ENCODE measurements around the gene TMCO6. TPM values are rescaled to one million over a fixed set of nuclear protein-coding genes. Genes with fewer than 3 reads are reported as not detected.
A peak's percentile ranks its signal among the peaks of the same experiment; 100 is the strongest.

Gene TMCO6
- total and polyA plus RNA-seq, 9 of the 15 experiments (the other 6 are each of a cell fraction or from before 2014, with no cell fraction given) = 3.4 to 46.4 (median 16.7) TPM

DNA sequence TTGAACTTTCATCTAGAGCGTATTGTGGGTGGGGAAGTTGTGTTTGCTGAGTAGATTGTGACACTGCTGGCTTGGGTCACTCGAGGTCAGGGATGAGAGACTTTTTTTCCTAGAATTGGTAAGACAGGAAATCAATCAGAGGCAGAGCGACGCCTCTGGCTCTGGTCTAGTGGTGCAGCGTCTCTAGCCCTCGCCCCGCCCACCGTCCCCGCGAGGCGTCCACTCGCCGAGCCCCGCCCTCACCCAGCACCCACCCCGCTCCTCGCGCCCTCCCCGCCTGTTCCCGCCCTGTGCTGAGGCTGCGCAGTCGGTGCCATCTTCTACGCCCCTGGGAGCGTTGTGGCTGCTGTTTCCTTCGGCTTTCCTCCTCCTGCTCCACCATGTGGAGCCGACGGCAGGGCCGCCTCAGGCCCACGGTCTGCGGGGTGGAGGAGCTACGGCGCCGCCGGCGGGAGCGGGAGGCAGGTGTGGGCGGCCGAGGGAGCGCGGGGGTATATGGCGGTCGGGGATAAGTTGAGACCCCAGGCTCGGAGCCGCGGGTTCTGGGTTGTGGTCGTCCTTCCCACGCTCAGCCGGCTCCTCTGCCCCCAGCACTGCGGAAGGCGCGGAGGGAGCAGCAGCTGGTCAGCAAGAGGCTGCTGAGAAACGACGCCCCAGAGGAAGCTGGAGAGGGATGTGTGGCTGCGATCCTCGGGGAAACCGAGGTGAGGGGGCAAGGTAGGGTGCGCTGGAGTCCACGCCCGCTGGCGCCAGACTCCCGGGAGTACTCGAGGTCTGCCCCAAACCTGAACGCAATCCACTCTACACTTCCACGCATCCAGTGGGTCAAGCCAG, at the start of gene TMCO6 (continued):
- TF ChIP-seq, protein P1, sequence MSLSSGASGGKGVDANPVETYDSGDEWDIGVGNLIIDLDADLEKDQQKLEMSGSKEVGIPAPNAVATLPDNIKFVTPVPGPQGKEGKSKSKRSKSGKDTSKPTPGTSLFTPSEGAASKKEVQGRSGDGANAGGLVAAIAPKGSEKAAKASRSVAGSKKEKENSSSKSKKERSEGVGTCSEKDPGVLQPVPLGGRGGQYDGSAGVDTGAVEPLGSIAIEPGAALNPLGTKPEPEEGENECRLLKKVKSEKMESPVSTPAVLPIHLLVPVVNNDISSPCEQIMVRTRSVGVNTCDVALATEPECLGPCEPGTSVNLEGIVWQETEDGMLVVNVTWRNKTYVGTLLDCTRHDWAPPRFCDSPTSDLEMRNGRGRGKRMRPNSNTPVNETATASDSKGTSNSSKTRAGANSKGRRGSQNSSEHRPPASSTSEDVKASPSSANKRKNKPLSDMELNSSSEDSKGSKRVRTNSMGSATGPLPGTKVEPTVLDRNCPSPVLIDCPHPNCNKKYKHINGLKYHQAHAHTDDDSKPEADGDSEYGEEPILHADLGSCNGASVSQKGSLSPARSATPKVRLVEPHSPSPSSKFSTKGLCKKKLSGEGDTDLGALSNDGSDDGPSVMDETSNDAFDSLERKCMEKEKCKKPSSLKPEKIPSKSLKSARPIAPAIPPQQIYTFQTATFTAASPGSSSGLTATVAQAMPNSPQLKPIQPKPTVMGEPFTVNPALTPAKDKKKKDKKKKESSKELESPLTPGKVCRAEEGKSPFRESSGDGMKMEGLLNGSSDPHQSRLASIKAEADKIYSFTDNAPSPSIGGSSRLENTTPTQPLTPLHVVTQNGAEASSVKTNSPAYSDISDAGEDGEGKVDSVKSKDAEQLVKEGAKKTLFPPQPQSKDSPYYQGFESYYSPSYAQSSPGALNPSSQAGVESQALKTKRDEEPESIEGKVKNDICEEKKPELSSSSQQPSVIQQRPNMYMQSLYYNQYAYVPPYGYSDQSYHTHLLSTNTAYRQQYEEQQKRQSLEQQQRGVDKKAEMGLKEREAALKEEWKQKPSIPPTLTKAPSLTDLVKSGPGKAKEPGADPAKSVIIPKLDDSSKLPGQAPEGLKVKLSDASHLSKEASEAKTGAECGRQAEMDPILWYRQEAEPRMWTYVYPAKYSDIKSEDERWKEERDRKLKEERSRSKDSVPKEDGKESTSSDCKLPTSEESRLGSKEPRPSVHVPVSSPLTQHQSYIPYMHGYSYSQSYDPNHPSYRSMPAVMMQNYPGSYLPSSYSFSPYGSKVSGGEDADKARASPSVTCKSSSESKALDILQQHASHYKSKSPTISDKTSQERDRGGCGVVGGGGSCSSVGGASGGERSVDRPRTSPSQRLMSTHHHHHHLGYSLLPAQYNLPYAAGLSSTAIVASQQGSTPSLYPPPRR (CRISPR knock-in tag; IDR thresholded peaks at IDR 0.05; ENCODE audit: borderline replicate concordance) = no peak
- TF ChIP-seq ZNF133 (CRISPR knock-in tag; IDR thresholded peaks at IDR 0.05) (no peak), PURB (CRISPR knock-in tag; IDR thresholded peaks at IDR 0.05; ENCODE audit: low read depth) (no peak), MCM2 (IDR thresholded peaks at IDR 0.05; ENCODE audit: low read depth) (no peak), RBM34 (IDR thresholded peaks at IDR 0.05; ENCODE audit: borderline replicate concordance, insufficient read depth, low read length) (no peak), CXXC5 (CRISPR knock-in tag; IDR thresholded peaks at IDR 0.05) (peak; percentile 66), SMAD3 (CRISPR knock-in tag; conservative IDR thresholded peaks at IDR 0.05) (no peak)
- TF ChIP-seq, protein P2, sequence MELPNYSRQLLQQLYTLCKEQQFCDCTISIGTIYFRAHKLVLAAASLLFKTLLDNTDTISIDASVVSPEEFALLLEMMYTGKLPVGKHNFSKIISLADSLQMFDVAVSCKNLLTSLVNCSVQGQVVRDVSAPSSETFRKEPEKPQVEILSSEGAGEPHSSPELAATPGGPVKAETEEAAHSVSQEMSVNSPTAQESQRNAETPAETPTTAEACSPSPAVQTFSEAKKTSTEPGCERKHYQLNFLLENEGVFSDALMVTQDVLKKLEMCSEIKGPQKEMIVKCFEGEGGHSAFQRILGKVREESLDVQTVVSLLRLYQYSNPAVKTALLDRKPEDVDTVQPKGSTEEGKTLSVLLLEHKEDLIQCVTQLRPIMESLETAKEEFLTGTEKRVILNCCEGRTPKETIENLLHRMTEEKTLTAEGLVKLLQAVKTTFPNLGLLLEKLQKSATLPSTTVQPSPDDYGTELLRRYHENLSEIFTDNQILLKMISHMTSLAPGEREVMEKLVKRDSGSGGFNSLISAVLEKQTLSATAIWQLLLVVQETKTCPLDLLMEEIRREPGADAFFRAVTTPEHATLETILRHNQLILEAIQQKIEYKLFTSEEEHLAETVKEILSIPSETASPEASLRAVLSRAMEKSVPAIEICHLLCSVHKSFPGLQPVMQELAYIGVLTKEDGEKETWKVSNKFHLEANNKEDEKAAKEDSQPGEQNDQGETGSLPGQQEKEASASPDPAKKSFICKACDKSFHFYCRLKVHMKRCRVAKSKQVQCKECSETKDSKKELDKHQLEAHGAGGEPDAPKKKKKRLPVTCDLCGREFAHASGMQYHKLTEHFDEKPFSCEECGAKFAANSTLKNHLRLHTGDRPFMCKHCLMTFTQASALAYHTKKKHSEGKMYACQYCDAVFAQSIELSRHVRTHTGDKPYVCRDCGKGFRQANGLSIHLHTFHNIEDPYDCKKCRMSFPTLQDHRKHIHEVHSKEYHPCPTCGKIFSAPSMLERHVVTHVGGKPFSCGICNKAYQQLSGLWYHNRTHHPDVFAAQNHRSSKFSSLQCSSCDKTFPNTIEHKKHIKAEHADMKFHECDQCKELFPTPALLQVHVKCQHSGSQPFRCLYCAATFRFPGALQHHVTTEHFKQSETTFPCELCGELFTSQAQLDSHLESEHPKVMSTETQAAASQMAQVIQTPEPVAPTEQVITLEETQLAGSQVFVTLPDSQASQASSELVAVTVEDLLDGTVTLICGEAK (IDR thresholded peaks at IDR 0.05) = no peak
- TF ChIP-seq, protein P2 (CRISPR knock-in tag; IDR thresholded peaks at IDR 0.05) = no peak
- TF ChIP-seq, protein P3, sequence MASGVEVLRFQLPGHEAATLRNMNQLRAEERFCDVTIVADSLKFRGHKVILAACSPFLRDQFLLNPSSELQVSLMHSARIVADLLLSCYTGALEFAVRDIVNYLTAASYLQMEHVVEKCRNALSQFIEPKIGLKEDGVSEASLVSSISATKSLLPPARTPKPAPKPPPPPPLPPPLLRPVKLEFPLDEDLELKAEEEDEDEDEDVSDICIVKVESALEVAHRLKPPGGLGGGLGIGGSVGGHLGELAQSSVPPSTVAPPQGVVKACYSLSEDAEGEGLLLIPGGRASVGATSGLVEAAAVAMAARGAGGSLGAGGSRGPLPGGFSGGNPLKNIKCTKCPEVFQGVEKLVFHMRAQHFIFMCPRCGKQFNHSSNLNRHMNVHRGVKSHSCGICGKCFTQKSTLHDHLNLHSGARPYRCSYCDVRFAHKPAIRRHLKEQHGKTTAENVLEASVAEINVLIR (CRISPR knock-in tag; IDR thresholded peaks at IDR 0.05) = no peak

All from K562 (cell line).